ENCODE measurements around the gene PAK1. TPM values are rescaled to one million over a fixed set of nuclear protein-coding genes. Genes with fewer than 3 reads are reported as not detected.

Gene PAK1
- polyA plus RNA-seq, 1 donor (not counting 4 experiments of a cell fraction or from before 2014, with no cell fraction given): 78.2 TPM

DNA sequence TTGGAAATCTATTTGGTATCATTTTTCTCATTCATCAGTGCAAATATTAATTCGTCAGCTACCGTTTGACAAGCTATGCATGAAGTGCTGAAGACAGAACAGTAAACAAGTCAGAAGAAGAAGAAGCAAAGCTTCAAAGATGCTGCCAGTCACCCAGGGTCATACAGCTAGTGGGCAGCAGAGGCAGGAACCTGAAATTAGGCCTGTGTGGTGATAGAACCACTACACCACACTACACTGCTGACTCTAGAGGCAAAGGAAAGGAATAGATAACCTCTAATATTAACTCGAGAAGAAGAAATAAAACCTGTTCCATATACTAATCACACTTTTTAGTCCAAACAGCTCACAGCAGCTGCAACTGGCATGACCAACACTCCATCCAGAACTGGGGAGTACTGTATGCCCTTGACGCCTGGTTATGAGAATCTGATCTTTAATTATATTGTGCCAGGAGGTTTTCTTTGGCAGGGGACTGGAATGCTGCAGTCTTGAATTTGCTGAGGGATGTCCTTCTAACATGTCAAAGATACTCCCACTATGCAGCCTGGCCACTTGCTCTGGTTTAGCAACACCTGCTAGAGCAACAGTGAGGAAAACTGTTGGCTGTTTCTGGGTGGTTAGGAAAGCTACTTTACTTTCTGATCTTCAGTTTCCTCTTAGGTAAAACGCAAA lies 73.0 kb downstream of the PAK1 start:
- no peak overlapping the region for H3K4me3 ChIP-seq (ENCODE audit: control insufficient read depth in 2 of 3, extremely low read depth in 1 of 3, insufficient read depth in 2 of 3, low read depth in 1 of 3, low read length in 3 of 3)

DNA sequence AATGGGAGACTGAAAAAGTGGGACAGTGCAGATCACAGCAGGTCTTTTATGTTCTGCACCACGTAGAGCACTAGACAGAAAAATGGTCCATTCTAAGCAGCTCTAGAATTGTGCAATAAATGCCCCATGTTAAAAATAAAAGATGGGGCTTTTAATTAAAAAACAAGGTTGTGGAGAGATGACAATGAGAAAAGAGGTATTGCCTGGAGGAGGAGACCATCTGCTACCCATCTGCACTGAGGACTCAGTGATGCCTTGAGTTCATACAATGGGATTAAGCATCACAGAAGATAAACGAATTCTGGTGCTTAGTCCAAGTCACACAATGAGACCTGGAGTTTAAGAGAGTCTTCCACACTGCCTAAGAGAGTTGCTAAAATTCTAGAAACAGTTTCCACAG lies 73.6 kb downstream of the PAK1 start:
- peaks cover 36% of the 10 kb centered on the region for H3K4me1 ChIP-seq (ENCODE audit: control insufficient read depth, extremely low read depth, insufficient read depth, low read length)
- H3K9me1 ChIP-seq (ENCODE audit: control insufficient read depth, extremely low read depth, insufficient read depth, low read length): no peaks in the 10 kb centered on the region
- no peak overlapping the region for H3K27ac ChIP-seq (ENCODE audit: control insufficient read depth, insufficient read depth, low read length)
- H3K36me3 ChIP-seq (ENCODE audit: control insufficient read depth in 2 of 2, extremely low read depth in 1 of 2, insufficient read depth in 2 of 2, low read length in 2 of 2): peaks cover 0 to 2% of the 10 kb centered on the region in 2 experiments
- dilution Hi-C loops (cut with MboI; ENCODE audit: extremely low pct_ligation_motif_present, low sequenced_read_pairs): no loop called here
- no peaks in the 10 kb centered on the region for H4K20me1 ChIP-seq (ENCODE audit: control insufficient read depth, extremely low read depth, insufficient read depth, low read length)
- no peaks in the 10 kb centered on the region for H3K9me3 ChIP-seq (ENCODE audit: control insufficient read depth, low read depth, low read length)
- TF ChIP-seq, protein P1, sequence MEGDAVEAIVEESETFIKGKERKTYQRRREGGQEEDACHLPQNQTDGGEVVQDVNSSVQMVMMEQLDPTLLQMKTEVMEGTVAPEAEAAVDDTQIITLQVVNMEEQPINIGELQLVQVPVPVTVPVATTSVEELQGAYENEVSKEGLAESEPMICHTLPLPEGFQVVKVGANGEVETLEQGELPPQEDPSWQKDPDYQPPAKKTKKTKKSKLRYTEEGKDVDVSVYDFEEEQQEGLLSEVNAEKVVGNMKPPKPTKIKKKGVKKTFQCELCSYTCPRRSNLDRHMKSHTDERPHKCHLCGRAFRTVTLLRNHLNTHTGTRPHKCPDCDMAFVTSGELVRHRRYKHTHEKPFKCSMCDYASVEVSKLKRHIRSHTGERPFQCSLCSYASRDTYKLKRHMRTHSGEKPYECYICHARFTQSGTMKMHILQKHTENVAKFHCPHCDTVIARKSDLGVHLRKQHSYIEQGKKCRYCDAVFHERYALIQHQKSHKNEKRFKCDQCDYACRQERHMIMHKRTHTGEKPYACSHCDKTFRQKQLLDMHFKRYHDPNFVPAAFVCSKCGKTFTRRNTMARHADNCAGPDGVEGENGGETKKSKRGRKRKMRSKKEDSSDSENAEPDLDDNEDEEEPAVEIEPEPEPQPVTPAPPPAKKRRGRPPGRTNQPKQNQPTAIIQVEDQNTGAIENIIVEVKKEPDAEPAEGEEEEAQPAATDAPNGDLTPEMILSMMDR (optimal IDR thresholded peaks at IDR 0.05 in 1 of 3, IDR thresholded peaks at IDR 0.05 in 1 of 3, conservative IDR thresholded peaks at IDR 0.05 in 1 of 3; ENCODE audit: extremely low read depth in 1 of 3, insufficient read depth in 2 of 3, low read length in 3 of 3): no peak
- no peak for TF ChIP-seq EZH2 (IDR thresholded peaks at IDR 0.05; ENCODE audit: low read length)
- FAIRE-seq: no peak
- no peak for DNase-seq (ENCODE audit: low read depth, low spot score)
- no peak overlapping the region for H2AFZ ChIP-seq (ENCODE audit: control insufficient read depth, low read length)
- H3K27me3 ChIP-seq (ENCODE audit: control insufficient read depth, extremely low read depth, insufficient read depth, low read length): no peaks in the 10 kb centered on the region
- H3K9ac ChIP-seq (ENCODE audit: control insufficient read depth, extremely low read depth, insufficient read depth, low read length): no peak overlapping the region
- H3K4me3 ChIP-seq (ENCODE audit: control insufficient read depth in 2 of 3, extremely low read depth in 1 of 3, insufficient read depth in 2 of 3, low read depth in 1 of 3, low read length in 3 of 3): no peak overlapping the region
- H3K4me2 ChIP-seq (ENCODE audit: control insufficient read depth, extremely low read depth, insufficient read depth, low read depth, low read length): no peak overlapping the region
- peaks cover 63% of the 10 kb centered on the region for H3K79me2 ChIP-seq (ENCODE audit: control insufficient read depth, insufficient read depth, low read length)

More for the DNA sequence above, 73.0 kb downstream of the PAK1 start:
- dilution Hi-C loops (cut with MboI; ENCODE audit: extremely low pct_ligation_motif_present, low sequenced_read_pairs): no loop called here
- Histone ChIP-seq H3K27me3 (ENCODE audit: control insufficient read depth, extremely low read depth, insufficient read depth, low read length) (no peaks in the 10 kb centered on the region), H3K9ac (ENCODE audit: control insufficient read depth, extremely low read depth, insufficient read depth, low read length) (no peak overlapping the region), H3K9me3 (ENCODE audit: control insufficient read depth, low read depth, low read length) (no peaks in the 10 kb centered on the region), H4K20me1 (ENCODE audit: control insufficient read depth, extremely low read depth, insufficient read depth, low read length) (no peaks in the 10 kb centered on the region), H3K27ac (ENCODE audit: control insufficient read depth, insufficient read depth, low read length) (peak overlapping the region; percentile 8), H3K79me2 (ENCODE audit: control insufficient read depth, insufficient read depth, low read length) (peaks cover 63% of the 10 kb centered on the region), H3K36me3 (ENCODE audit: control insufficient read depth in 2 of 2, extremely low read depth in 1 of 2, insufficient read depth in 2 of 2, low read length in 2 of 2) (peaks cover 0 to 2% of the 10 kb centered on the region in 2 experiments), H3K4me2 (ENCODE audit: control insufficient read depth, extremely low read depth, insufficient read depth, low read depth, low read length) (peak overlapping the region; percentile 39), H3K9me1 (ENCODE audit: control insufficient read depth, extremely low read depth, insufficient read depth, low read length) (no peaks in the 10 kb centered on the region), H3K4me1 (ENCODE audit: control insufficient read depth, extremely low read depth, insufficient read depth, low read length) (peaks cover 30% of the 10 kb centered on the region), H2AFZ (ENCODE audit: control insufficient read depth, low read length) (no peak overlapping the region)
- DNase-seq (ENCODE audit: low read depth, low spot score) (no peak), FAIRE-seq (no peak)
- no peak for TF ChIP-seq EZH2 (IDR thresholded peaks at IDR 0.05; ENCODE audit: low read length)
- TF ChIP-seq, protein P1 (optimal IDR thresholded peaks at IDR 0.05 in 1 of 3, IDR thresholded peaks at IDR 0.05 in 1 of 3, conservative IDR thresholded peaks at IDR 0.05 in 1 of 3; ENCODE audit: extremely low read depth in 1 of 3, insufficient read depth in 2 of 3, low read length in 3 of 3): peak in 1 of 3 experiments; percentile 1
